ENCODE data around the gene FZR1.
"Not testable (repeated sequence)": the region's sequence is repeated elsewhere in the genome, so short reads cannot be mapped to it uniquely, and the experiment has no call there.

The FZR1 gene

GRCh38 chr19:3563709-3564524, 57.8 kb downstream of the FZR1 start:
- H3K27ac ChIP-seq = no peak overlapping the region
- ChIA-PET POLR2A (ENCODE audit: low non-redundant PET) (no interaction called here), CTCF (no interaction called here)
- no peak for TF ChIP-seq CTCF (conservative IDR thresholded peaks at IDR 0.05; ENCODE audit: low read depth)
- no peak for DNase-seq (ENCODE audit: low spot score)

DNA sequence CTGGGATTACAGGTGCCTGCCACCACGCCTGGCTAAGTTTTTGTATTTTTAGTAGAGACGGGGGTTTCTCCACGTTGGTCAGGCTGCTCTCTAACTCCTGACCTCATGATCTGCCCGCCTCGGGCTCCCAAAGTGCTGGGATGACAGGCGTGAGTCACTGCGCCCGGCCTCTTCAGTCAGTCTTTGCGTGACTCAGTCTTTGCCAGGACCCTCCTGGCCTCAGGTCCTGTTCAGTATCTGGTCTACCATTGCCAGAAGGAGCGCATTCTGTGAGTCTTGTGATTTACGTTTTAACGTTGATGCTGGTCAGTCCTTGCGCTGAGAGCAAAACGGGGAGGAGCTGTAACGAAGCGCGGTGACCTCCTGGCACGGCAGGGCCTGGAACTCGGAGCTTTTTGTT, 59.0 kb downstream of the FZR1 start:
- H3K27ac ChIP-seq = no peak overlapping the region
- ChIA-PET CTCF (interaction anchor here (1.3 kb wide), 1 partner anchor 20 kb away, joined by 4 read pairs; no protein-coding TSS in a partner anchor), POLR2A (ENCODE audit: low non-redundant PET) (no interaction called here)

DNA sequence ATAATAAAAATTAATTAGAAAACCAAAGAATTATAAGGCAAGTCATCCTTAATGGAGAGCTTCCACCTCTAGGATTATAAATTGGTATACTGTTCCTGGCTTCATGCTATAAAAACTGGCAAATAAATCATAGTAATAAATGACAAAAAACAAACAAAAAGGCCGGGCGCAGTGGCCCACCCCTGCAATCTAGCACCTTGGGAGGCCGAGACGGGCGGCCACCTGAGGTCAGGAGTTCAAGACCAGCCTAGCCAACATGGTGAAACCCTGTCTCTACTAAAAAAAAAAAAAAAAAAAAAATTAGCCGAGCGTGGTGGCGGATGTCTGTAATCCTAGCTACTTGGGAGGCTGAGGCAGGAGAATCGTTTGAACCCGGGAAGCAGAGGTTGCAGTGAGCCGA, 63.9 kb downstream of the FZR1 start:
- POLR2A ChIA-PET (ENCODE audit: low non-redundant PET); DNase-seq (ENCODE audit: low spot score): not testable (repeated sequence)

More for the DNA sequence above, 59.0 kb downstream of the FZR1 start:
- TF ChIP-seq CTCF (conservative IDR thresholded peaks at IDR 0.05; ENCODE audit: low read depth) = no peak
- DNase-seq (ENCODE audit: low spot score) = no peak

DNA sequence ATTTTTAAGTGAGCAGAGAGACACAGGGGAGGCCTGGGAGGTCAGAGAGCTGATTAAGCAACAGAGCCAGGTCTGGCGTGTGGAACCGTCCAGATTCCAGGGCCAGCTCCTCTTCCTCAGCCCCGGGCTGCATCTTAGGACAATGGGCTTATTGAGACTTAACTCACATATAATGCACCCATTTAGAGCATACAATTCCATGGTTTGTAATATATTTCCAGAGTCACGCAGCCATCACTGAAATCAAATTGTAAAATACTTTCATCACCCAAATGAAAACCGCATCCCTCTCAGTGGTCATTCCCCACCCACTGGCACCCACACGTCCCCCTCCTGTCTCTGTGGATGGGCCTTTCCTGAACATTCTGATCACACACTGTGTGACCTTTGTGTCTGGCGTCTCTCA, 64.5 kb downstream of the FZR1 start:
- CTCF ChIA-PET = interaction anchor here (0.7 kb wide), 1 partner anchor 14 kb away, joined by 5 read pairs; no protein-coding TSS in a partner anchor
- H3K27ac ChIP-seq = peak overlapping the region; percentile 81
- TF ChIP-seq CTCF (conservative IDR thresholded peaks at IDR 0.05; ENCODE audit: low read depth) = no peak
- POLR2A ChIA-PET (ENCODE audit: low non-redundant PET) = no interaction called here
- no peak for DNase-seq (ENCODE audit: low spot score)

More for the DNA sequence above, 63.9 kb downstream of the FZR1 start:
- CTCF ChIA-PET = interaction anchor here (0.7 kb wide), 1 partner anchor 14 kb away, joined by 5 read pairs; no protein-coding TSS in a partner anchor
- H3K27ac ChIP-seq = peak overlapping the region; percentile 81

- peak overlapping the region; percentile 81 for H3K27ac ChIP-seq
- ChIA-PET CTCF (no interaction called here), POLR2A (ENCODE audit: low non-redundant PET) (no interaction called here)
Observed at GRCh38 chr19:3572132-3572854, 66.2 kb downstream of the FZR1 start.

DNA sequence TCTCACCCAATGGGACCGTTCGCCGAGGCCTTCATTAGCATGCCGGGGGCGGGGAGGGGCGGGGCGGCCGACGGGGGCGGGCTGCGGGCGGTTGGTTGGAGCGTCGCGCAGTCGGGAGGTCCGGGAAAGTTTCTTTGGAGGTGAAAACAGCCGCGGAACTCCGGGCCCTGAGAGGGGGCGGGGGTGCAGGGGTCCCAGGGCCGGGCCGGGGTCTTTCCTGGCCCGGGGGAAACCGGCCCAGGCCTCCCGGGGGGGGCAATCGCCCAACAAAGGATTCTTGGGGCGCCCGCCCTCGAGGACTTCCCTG, 66.7 kb downstream of the FZR1 start, which contains the start of gene HMG20B:
Gene HMG20B, plus strand, starts transcription at position 90 of the 307 bp plus-strand sequence. CDS start 366 bp downstream, outside the sequence.
- POLR2A ChIA-PET (ENCODE audit: low non-redundant PET) = no interaction called here
- TF ChIP-seq CTCF (conservative IDR thresholded peaks at IDR 0.05; ENCODE audit: low read depth) = no peak
- no peak for DNase-seq (ENCODE audit: low spot score)
- CTCF ChIA-PET = no interaction called here
- peak within 1 kb of the TSS; percentile 81 for H3K27ac ChIP-seq

More at GRCh38 chr19:3572132-3572854, 66.2 kb downstream of the FZR1 start:
- DNase-seq (ENCODE audit: low spot score) = peak; percentile 93
- TF ChIP-seq CTCF (conservative IDR thresholded peaks at IDR 0.05; ENCODE audit: low read depth) = no peak

Measured in RWPE1 (cell line).